HG02763 (cell line): ENCODE data around the gene LDLR.
A peak's percentile ranks its signal among the peaks of the same experiment; 100 is the strongest.
"Not testable (repeated sequence)": the region's sequence is repeated elsewhere in the genome, so short reads cannot be mapped to it uniquely, and the experiment has no call there.

Experiments
- ATAC-seq: cut with Tn5 transposase; IDR thresholded peaks from one replicate; pipeline ENCODE4 v1.9.1; 2021; ENCODE audit warnings: mild to moderate bottlenecking, moderate library complexity; ENCODE audit not compliant: unreplicated experiment

LDLR gene

DNA sequence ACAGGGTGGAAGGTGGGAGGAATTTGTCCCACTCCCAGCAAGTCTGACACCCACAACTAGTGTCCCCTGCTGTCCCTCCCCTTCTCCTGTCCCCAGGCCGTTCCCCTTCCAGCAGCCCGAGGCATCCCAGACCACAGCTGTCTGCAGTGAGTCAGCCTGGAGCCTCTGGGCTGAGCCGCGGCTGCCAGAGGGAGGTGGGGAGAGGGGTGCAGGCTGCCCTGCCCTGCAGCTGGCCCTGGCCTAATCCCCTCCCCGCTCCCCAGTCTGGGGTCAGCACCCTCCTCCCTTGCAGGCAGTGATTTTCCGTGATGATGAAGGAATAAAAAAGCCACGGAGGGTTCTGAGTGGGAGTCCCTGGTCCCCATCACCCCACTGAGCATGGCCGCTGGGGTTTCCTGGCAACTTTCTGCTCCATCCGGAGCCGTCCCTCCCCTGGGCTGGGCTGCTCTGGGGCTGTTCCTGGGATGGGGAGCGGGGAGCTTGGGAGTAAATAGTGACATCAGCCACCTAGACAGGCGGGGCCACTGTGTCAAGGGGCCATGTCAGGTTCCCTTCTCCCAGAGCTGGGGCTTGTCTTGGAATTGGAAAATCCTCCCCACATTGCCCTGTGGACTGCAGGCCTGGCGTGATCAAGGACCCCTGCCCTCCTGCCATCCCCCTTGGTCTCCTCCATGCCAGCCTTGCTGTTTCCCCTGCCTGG, 49.5 kb downstream of the LDLR start:
- no peak for ATAC-seq

GRCh38 chr19:11140023-11140538, 50.8 kb downstream of the LDLR start:
- not testable (repeated sequence) for ATAC-seq

GRCh38 chr19:11140896-11141295, 51.6 kb downstream of the LDLR start:
- no peak for ATAC-seq

DNA sequence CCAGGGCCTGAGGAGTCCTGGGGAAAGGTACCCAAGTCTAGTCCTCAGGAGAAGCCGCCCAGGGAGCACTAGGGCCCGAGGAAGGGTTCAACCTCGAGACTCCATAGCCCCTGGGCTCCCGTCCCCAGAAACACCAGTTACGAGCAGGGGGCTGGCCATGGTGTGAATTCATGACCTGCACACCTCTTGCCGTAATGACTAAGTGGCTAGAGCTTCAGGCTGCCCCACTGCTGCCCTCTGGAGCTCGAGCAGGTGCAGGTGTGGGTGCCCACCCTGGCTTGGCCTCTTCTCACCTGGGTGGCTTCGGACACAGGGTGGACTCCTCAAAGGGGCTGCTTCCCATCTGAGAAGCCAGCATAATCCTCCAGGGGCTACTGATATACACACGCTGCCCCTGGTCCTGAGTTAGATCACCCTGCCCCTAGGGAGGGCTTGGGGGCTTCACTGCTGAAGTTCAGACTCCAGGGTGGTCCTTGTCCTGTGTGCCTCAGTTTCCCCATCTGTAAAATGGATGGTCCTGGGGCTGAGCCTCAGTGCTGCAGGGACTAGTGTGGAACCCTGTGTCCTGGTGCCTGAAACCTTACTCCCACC, 52.8 kb downstream of the LDLR start:
- no peak for ATAC-seq

DNA sequence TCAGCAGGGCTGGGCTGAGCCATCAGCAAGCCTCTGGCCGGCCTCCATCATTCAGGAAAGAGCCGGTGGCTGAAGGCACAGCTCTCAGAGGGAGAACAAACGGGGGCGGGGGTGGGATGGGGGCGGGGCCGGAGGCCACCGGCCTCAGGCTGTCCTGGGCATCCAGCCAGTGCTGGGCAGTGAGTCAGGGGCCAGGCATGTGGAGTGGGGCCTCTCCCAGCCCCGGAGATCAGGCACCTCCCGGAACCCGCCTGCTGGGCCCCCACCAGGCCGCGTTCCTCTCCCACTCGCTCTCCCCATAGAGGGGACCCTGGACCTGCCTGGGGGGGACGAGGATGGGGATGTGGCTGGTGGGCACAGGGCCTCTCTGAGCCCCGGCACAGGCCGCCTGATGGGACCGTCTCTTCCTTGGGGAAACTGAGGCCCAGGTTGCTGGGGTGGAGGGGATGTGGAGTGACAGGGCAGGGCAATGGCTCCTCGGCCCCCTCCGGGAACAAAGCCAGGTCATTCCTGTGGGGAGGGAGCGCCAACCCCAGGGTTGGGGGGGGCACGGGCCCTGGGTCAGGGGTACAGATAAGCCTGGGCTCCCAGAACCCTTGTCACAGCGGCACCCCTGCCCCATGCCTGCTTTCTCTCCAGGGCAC, 53.4 kb downstream of the LDLR start:
- ATAC-seq, result no peak

- no peak for ATAC-seq
Measured at GRCh38 chr19:11145536-11145924, 56.3 kb downstream of the LDLR start.

DNA sequence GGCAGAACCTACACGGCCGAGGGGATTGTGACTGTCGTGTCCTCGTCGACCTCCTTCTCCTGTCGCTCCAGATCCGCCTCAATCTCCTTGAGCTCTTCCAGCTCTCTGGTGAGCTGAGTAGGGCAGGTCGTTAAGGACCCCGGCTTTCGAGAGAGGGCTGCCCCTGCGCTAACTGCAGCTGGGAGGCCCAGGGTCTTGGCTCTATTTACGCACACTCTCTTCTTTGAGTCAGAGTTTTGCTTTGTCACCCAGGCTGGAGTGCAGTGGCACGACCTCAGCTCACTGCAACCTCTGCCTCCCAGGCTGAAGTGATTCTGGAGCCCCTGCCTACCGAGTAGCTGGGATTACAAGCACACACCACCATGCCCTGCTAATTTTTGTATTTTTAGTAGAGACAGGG, 58.7 kb downstream of the LDLR start:
- no peak for ATAC-seq

DNA sequence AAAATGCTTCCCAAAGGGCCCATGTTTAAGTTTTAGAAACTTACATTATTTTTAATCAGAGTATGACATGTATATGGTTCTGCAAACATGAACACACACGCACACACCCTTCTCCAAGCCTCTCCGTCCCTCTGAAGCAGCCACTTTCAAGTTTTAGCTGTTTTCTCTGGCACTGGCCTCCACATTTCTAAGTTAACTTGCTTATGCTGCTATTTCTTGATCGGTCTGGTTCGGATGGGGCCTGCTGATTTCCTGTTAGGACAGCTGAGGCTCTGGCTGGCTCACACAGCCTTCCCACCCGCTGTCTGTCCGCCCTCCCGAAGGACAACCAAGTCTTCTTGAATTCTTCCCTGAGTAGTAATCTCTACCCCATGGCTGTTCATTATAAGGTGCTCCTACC, 61.9 kb downstream of the LDLR start:
- ATAC-seq, result no peak

DNA sequence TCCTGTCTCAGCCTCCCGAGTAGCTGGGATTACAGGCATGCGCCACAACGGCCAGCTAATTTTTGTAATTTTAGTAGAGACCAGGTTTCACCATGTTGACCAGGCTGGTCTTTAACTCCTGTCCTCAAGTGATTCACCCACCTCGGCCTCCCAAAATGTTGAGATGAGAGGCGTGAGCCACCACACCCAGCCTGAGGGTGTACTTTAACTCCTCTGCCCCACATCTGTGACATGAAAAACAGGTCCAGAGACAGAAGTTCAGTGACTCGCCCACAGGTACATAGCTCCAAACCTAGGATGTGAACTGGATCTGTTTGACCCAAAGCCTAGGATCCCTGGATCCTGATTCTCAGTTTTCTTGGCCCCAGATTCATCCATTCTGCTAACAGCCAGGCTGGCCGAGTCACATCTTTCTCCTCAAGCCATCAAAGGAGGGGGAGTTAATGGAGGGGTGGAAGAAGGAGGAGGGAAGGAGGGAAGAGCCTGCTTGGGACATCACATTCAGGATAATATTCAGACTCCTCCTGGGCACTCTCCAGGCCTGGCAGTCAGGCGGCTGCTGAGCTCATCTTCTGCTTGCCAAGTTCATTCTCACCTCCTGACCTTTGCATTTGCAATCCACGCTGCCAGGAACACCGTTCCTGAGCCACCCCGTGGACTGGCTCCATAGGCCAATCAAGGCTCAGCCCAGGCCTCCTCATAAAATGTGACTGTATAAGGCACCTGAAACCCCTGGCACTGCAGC, 63.2 kb downstream of the LDLR start:
- no peak for ATAC-seq

- no peak for ATAC-seq
Measured at GRCh38 chr19:11154683-11155047, 65.4 kb downstream of the LDLR start.

GRCh38 chr19:11155373-11156120, 66.3 kb downstream of the LDLR start, which contains the start of gene SPC24:
TSS of gene SPC24 (minus strand) at chr19:11155782. CDS start at chr19:11155776, 6 bp downstream.
- peak; percentile 96 for ATAC-seq

- ATAC-seq, result no peak
Measured at GRCh38 chr19:11159598-11160439, 70.6 kb downstream of the LDLR start.

DNA sequence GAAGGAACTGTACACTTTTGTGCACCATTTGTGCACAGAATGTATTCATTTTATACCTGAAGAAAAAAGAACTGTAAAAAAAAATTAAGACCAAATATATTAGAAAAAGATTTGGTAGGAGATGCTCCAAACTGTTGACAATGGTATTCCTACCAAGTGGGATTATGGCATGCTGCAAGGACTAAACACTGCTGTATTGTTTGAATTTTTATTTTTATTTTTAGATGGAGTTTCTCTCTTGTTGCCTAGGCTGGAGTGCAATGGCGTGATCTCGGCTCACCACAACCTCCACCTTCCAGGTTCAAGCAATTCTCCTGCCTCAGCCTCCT, 71.1 kb downstream of the LDLR start:
- ATAC-seq, result not testable (repeated sequence)

GRCh38 chr19:11164296-11164695, 75.0 kb downstream of the LDLR start:
- no peak for ATAC-seq

GRCh38 chr19:11164879-11165406, 75.7 kb downstream of the LDLR start:
- no peak for ATAC-seq

GRCh38 chr19:11165486-11166030, 76.3 kb downstream of the LDLR start:
- ATAC-seq, result no peak

GRCh38 chr19:11166281-11167142, 77.2 kb downstream of the LDLR start:
- no peak for ATAC-seq

GRCh38 chr19:11168568-11168967, 79.3 kb downstream of the LDLR start:
- ATAC-seq, result no peak
